ENCODE measurements around the gene EIF4H.

Gene EIF4H

DNA sequence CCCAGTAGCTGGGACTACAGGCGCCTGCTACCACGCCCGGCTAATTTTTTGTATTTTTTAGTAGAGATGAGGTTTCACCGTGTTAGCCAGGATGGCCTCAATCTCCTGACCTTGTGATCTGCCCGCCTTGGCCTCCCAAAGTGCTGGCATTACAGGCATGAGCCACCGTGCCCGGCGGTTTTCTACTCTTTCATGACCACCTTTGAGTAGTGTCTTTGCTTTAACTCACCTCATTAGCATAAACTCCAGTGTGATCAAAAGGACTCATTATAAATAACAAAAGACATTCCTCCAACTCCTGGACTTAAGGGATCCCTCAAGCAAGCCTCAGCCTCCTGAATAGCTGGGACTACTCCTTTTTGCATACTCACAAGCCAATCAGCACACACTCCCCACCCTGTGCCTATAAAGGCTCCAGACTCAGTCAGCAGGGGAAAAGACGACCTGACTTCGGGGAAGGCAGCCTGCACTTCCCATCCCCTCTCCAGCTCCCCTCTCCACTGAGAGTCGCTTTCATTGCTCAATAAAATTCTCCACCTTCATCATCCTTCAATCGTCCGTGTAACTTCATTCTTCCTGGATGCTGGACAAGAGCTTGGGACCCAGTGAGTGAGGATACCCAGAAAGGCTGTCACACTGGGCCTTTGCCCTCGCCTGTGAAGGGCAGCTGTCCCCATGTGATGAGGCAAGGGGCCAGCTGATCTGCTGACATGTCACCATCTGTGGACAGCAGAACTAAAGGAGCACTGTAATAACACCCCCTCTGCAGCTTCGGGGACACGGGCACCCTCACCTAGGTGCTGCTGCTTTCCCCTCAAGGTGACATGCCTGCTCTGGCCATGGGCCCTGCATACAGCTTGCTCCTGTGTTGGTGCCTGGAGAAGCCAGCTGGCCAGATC, 35.0 kb upstream of the EIF4H start:
- DNase-seq (ENCODE audit: extremely low read depth, low read depth): no peak
- TF ChIP-seq, protein P1, sequence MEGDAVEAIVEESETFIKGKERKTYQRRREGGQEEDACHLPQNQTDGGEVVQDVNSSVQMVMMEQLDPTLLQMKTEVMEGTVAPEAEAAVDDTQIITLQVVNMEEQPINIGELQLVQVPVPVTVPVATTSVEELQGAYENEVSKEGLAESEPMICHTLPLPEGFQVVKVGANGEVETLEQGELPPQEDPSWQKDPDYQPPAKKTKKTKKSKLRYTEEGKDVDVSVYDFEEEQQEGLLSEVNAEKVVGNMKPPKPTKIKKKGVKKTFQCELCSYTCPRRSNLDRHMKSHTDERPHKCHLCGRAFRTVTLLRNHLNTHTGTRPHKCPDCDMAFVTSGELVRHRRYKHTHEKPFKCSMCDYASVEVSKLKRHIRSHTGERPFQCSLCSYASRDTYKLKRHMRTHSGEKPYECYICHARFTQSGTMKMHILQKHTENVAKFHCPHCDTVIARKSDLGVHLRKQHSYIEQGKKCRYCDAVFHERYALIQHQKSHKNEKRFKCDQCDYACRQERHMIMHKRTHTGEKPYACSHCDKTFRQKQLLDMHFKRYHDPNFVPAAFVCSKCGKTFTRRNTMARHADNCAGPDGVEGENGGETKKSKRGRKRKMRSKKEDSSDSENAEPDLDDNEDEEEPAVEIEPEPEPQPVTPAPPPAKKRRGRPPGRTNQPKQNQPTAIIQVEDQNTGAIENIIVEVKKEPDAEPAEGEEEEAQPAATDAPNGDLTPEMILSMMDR (IDR thresholded peaks at IDR 0.05; ENCODE audit: low read depth, low read length): no peak

DNA sequence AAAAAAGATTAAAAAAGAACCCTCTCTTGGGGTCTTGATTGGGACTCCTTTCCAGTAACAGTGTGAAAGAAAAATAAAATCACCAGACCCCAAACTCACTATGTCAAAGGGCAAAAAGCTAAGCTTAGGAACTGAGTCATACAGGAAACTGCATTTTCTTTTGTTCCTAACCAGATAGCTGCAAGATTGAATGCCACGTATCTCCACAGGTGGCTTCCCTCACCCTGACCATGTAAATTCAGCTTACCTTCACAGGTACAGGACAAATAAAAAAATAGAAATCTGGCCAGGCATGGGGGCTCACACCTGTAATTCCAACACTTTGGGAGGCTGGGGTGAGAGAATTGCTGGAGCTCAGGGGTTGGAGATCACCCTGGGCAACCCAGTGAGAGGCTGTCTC, 32.5 kb upstream of the EIF4H start:
- TF ChIP-seq, protein P1 (IDR thresholded peaks at IDR 0.05; ENCODE audit: low read depth, low read length): no peak
- DNase-seq (ENCODE audit: extremely low read depth, low read depth): no peak

DNA sequence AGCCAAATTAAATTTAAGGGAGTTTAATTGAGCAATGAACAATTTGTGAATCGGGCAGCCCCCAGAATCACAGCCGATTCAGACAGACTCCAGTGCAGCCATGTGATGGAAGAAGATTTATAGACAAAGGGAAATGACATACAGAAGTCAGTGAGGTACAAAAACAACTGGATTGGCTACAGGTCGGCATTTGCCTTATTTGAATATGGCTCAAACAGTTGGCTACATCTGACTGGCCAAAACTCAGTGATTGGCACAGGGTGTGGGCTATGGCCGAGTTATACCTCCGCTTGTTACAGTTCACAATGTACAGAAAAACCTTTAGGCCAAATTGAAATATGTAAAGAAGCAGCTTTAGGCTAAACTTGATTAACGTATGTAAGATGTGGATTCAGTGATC, 30.8 kb upstream of the EIF4H start:
- no peak for DNase-seq (ENCODE audit: extremely low read depth, low read depth)
- TF ChIP-seq, protein P1 (IDR thresholded peaks at IDR 0.05; ENCODE audit: low read depth, low read length): no peak

DNA sequence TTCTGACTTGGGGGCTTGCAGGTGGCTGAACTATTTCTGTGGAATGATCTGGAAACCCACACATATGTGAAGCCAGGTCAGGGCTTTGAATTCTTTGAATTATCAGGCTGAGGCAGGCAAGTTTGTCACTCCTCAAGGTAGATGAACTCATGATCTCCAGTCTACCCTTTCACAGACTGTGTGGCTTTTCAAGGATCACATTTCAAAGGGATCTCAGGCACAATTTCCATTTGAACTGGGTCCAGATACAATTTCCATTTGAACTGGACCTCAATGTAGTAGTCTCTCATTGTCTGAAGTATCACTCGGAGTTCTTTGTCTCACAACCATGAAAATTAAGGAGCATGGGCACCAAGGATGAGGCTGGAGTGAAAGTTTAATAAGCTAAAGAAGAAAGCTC, 25.7 kb upstream of the EIF4H start:
- DNase-seq (ENCODE audit: extremely low read depth, low read depth): no peak
- TF ChIP-seq, protein P1 (IDR thresholded peaks at IDR 0.05; ENCODE audit: low read depth, low read length): no peak

DNA sequence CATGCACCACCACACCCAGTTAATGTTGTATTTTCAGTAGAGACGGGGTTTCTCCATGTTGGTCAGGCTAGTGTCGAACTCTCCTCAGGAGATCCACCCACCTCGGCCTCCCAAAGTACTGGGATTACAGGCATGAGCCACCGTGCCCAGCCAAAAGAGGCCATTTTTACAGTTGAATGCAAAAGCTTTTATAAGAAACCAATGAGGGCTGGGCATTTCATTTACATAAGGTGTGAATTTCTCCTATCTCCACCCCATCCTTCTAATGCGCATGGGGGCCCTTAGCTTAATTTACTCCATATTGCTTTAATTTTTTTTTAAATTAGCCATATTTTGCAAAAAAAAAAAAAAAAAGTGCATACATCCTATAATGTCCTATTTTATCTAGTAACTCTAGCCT, 25.1 kb upstream of the EIF4H start:
- TF ChIP-seq, protein P1 (IDR thresholded peaks at IDR 0.05; ENCODE audit: low read depth, low read length): no peak
- no peak for DNase-seq (ENCODE audit: extremely low read depth, low read depth)

DNA sequence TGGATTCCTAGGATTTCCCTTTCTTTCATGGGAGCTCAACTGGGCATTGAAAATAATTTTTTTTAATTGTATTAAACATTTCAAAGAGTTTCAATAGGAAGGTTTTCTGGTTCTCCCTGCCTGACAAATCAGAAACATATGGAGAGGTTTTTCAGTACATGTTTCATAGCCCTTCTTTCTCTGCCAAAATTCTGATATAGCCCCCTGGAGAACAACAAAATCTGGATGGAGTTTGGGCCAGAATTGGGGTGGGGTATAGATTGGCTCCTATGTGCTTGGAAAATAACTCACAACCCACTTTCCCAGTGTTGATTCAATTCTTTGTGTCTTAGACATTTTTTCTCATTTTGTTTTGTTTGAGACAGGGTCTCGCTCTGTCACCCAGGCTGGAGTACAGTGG, 24.6 kb upstream of the EIF4H start:
- TF ChIP-seq, protein P1 (IDR thresholded peaks at IDR 0.05; ENCODE audit: low read depth, low read length): no peak

DNA sequence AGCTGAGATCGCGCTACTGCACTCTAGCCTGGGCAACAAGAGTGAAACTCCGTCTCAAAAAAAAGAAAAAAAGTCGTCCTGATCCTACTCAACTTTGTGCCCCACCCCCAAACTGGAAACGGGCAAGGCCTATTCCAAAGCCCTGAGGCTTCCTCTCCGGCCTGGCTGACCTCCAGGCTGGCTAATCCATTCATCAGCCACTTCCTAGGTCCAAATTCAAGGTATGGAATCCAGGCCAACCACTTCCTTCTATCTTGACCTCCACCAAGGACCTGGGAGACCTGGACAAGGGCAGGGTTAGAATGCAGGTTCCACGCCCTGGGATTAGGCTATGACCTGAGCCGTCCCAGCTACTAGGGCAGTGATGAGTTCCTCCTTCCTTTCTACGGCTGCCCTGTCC, 20.4 kb upstream of the EIF4H start:
- DNase-seq (ENCODE audit: extremely low read depth, low read depth): no peak

More for the DNA sequence above, 24.6 kb upstream of the EIF4H start:
- DNase-seq (ENCODE audit: extremely low read depth, low read depth): no peak

More for the DNA sequence above, 20.4 kb upstream of the EIF4H start:
- TF ChIP-seq, protein P1 (IDR thresholded peaks at IDR 0.05; ENCODE audit: low read depth, low read length): no peak

Data from AG09319 (cell line).